Measurements from ENCODE around the gene GPSM3. TPM values are rescaled to one million over a fixed set of nuclear protein-coding genes. Genes with fewer than 3 reads are reported as not detected.
"Not testable (repeated sequence)": the region's sequence is repeated elsewhere in the genome, so short reads cannot be mapped to it uniquely, and the experiment has no call there.

Gene GPSM3
- total RNA-seq, 1 experiment from 2014 or later: 4.8 TPM

- Histone ChIP-seq H3K9me3 (ENCODE audit: low read depth, low read length, poor library complexity, severe bottlenecking) (no peaks in the 10 kb centered on the region), H3K27ac (ENCODE audit: low read depth, low read length, poor library complexity, severe bottlenecking) (peak overlapping the region; percentile 32), H3K27me3 (replicated peaks; ENCODE audit: insufficient read depth, low read depth, low read length, poor library complexity) (no peaks in the 10 kb centered on the region), H3K4me3 (ENCODE audit: low read depth, low read length, poor library complexity, severe bottlenecking) (no peak overlapping the region), H3K4me1 (ENCODE audit: insufficient read depth, low read length, poor library complexity, severe bottlenecking) (peaks cover 11% of the 10 kb centered on the region), H3K36me3 (ENCODE audit: insufficient read depth, low read length, poor library complexity, severe bottlenecking) (peaks cover 39% of the 10 kb centered on the region)
- TF ChIP-seq CTCF (conservative IDR thresholded peaks at IDR 0.05; ENCODE audit: low read depth, low read length) (no peak), EZH2 (IDR thresholded peaks at IDR 0.05; ENCODE audit: borderline replicate concordance, low read depth, low read length, poor library complexity, severe bottlenecking) (no peak)
- intact Hi-C loops (cut with micrococcal nuclease; ENCODE audit: unreplicated experiment): no loop called here
- ChIA-PET CTCF (no interaction called here), POLR2A (ENCODE audit: low non-redundant PET) (no interaction called here)
- no peak for DNase-seq (ENCODE audit: low spot score)
- no TSS peak for BruUV-seq (replicated peaks)
Measured at GRCh38 chr6:32187009-32187709, 5.3 kb downstream of the GPSM3 start.

- H3K9me3 ChIP-seq (ENCODE audit: low read depth, low read length, poor library complexity, severe bottlenecking); DNase-seq (ENCODE audit: low spot score); H3K27me3 ChIP-seq (replicated peaks; ENCODE audit: insufficient read depth, low read depth, low read length, poor library complexity); H3K4me3 ChIP-seq (ENCODE audit: low read depth, low read length, poor library complexity, severe bottlenecking); CTCF ChIA-PET; intact Hi-C loops (cut with micrococcal nuclease; ENCODE audit: unreplicated experiment); BruUV-seq (replicated peaks); H3K4me1 ChIP-seq (ENCODE audit: insufficient read depth, low read length, poor library complexity, severe bottlenecking): not testable (repeated sequence)
- H3K36me3 ChIP-seq (ENCODE audit: insufficient read depth, low read length, poor library complexity, severe bottlenecking): peaks cover 43% of the 10 kb centered on the region
- POLR2A ChIA-PET (ENCODE audit: low non-redundant PET): interaction anchor here (0.7 kb wide), 1 partner anchor 1455 kb away, joined by 8 read pairs; no protein-coding TSS in a partner anchor
- H3K27ac ChIP-seq (ENCODE audit: low read depth, low read length, poor library complexity, severe bottlenecking): peak overlapping the region; percentile 42
Measured at GRCh38 chr6:32186151-32186840, 6.1 kb downstream of the GPSM3 start.

DNA sequence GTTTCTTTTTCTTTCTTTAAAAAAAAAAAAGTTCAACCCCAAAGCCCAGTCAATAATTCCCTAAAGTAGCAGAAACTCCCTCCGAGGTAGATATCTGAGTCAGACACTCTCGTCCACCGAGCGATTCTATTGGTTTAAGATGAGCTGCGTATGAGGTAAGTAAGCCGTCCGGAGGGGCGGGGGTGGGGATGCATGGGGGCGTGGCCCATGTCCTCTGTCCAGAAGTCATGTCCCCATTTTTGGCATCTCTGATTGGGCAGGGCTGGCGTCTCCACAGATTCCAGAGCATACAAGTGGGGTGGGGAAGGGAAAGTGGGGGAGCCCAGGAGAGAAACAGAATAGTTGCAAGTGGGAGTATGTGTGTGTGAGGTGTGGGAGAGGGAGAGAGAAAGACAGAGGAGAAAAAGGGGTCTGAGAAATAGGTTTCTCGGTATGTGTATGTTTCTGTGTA, 6.7 kb downstream of the GPSM3 start:
- Histone ChIP-seq H3K36me3 (ENCODE audit: insufficient read depth, low read length, poor library complexity, severe bottlenecking) (peaks cover 45% of the 10 kb centered on the region), H3K27ac (ENCODE audit: low read depth, low read length, poor library complexity, severe bottlenecking) (peak overlapping the region; percentile 42)
- BruUV-seq (replicated peaks); H3K4me3 ChIP-seq (ENCODE audit: low read depth, low read length, poor library complexity, severe bottlenecking); intact Hi-C loops (cut with micrococcal nuclease; ENCODE audit: unreplicated experiment); H3K27me3 ChIP-seq (replicated peaks; ENCODE audit: insufficient read depth, low read depth, low read length, poor library complexity); H3K4me1 ChIP-seq (ENCODE audit: insufficient read depth, low read length, poor library complexity, severe bottlenecking); H3K9me3 ChIP-seq (ENCODE audit: low read depth, low read length, poor library complexity, severe bottlenecking): not testable (repeated sequence)
- CTCF ChIA-PET: interaction anchor here (0.6 kb wide), 2 partner anchors 644 to 1859 kb away, joined by 4 to 6 read pairs; no protein-coding TSS in a partner anchor
- POLR2A ChIA-PET (ENCODE audit: low non-redundant PET): interaction anchor here (0.6 to 0.7 kb wide), 2 partner anchors 1114 to 1455 kb away, joined by 3 to 8 read pairs; no protein-coding TSS in a partner anchor
- DNase-seq (ENCODE audit: low spot score): peak; percentile 90

DNA sequence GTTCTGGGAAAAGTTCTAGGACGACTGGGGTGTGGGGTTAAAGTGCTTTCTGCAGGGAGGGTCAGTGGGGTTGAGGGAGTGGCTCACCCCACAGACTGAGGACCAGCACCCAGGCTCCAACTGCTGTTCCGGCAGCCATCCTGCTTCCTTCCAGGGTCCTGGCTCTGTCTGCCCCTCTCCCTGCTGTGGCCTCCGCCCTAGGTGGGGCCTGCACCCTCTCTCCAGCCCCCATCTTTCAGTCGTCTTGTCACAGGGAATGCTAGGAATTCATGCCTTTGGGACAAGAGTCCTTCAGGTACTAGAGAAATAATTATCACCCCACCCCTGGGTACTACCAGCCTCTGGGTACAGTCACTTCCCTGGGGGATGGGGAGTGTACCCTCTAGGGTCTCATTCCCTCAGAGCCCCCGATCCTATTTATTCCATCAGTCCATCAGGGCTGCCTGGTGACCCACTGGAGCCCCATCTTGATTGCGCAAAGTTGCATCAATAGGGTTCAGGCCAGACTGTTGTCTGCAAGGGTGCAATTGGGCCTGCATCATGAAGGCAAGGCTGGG, 8.3 kb downstream of the GPSM3 start, which contains the start of gene AGER:
Gene AGER, minus strand, starts transcription at position 170 of the 557 bp plus-strand sequence. Its CDS starts 31 bp downstream, at position 139.
- Histone ChIP-seq H3K4me1 (ENCODE audit: insufficient read depth, low read length, poor library complexity, severe bottlenecking) (peaks cover 6% of the 10 kb centered on the region), H3K4me3 (ENCODE audit: low read depth, low read length, poor library complexity, severe bottlenecking) (no peak within 1 kb of the TSS), H3K36me3 (ENCODE audit: insufficient read depth, low read length, poor library complexity, severe bottlenecking) (peaks cover 45% of the 10 kb centered on the region), H3K9me3 (ENCODE audit: low read depth, low read length, poor library complexity, severe bottlenecking) (no peaks in the 10 kb centered on the region), H3K27me3 (replicated peaks; ENCODE audit: insufficient read depth, low read depth, low read length, poor library complexity) (no peaks in the 10 kb centered on the region), H3K27ac (ENCODE audit: low read depth, low read length, poor library complexity, severe bottlenecking) (peak within 1 kb of the TSS; percentile 37)
- no peak for TF ChIP-seq CTCF (conservative IDR thresholded peaks at IDR 0.05; ENCODE audit: low read depth, low read length)
- TF ChIP-seq EZH2 (IDR thresholded peaks at IDR 0.05; ENCODE audit: borderline replicate concordance, low read depth, low read length, poor library complexity, severe bottlenecking): no peak
- no peak for DNase-seq (ENCODE audit: low spot score)
- intact Hi-C loops (cut with micrococcal nuclease; ENCODE audit: unreplicated experiment): no loop called here
- ChIA-PET CTCF (no interaction called here), POLR2A (ENCODE audit: low non-redundant PET) (no interaction called here)
- BruUV-seq (replicated peaks): no TSS peak

Measured in A673 (cell line).